PC-3 (cell line): ENCODE measurements around the gene METTL9.

Experiments used
- CTCF ChIP-seq: fragments of 300-600 bp; sonication (generic); conservative IDR thresholded peaks from 2 replicates; pipeline ENCODE4 v1.5.1; 2017; ENCODE audit warnings: antibody characterized with exemption, low read depth, mild to moderate bottlenecking, low read length
- EZH2 ChIP-seq: fragments of 300-600 bp; sonication (generic); IDR thresholded peaks from one replicate; pipeline ENCODE4 v1.6.1; 2017; ENCODE audit warnings: antibody characterized with exemption, mild to moderate bottlenecking, low read length; ENCODE audit not compliant: unreplicated experiment

GRCh38 chr16:21619765-21620425 lies 20.5 kb downstream of the METTL9 start:
- TF ChIP-seq CTCF (no peak), EZH2 (no peak)
